Midbrain (tissue), 1 donor: ENCODE measurements around the gene PRMT7.

ENCODE experiments used
- DNase-seq: peaks from one replicate; lab custom pipeline; 2025; lab: John Stamatoyannopoulos, UW

Gene PRMT7

GRCh38 chr16:68363658-68364521 is 53.1 kb downstream of the PRMT7 start:
- no peak for DNase-seq

DNA sequence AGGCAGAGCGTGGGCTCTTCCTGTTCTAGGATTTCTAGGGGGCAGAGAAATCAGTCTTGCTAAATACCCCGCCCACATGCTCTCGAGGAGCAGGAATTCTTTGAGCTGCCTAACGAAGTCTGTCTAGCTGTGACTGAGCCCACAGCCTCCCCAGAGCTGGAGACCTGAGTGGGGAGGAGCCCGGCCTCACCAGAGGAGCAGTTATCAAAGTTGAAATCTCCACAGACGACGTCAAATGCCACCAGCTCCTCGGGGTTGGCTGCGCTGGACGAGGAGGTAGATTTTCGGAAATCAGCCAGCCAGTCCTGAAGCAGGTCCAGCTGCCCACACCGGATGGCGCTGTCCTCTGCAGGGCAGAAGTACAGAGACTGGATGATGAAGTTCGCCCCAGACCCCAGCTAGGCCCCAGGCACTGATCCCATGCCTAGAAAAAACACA is 53.8 kb downstream of the PRMT7 start:
- no peak for DNase-seq

DNA sequence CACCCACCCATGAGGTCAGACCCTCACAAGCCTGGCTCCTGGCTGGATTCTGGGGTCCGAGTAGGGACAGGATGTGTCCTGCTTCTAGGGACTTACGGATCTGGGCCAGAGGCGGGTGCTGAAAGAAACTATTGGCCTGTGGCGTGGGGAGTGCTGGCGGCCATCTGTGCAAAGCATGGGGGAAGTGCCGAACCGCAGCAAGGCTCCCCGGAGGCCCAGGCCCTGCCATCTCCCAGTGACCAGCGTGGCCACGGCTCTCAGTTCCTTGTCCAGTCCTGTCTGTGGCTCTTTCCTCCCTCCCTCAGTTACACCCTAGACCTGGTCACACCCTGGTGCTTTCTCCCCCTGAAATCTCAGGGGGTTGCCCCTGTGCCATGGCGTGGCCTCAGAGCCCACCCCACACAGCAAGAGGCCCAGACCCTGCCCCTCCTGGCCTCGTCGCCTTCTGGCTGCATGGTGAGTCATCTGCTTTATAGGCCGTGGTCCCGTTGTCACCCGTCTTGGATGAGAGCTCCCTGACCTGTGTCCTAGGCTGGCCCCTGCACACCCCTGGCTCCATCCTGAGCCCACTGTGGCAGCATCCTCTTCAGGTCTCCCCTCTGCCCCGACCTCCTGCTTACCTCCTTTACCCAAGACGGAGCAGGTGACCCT is 54.5 kb downstream of the PRMT7 start:
- DNase-seq, result no peak

DNA sequence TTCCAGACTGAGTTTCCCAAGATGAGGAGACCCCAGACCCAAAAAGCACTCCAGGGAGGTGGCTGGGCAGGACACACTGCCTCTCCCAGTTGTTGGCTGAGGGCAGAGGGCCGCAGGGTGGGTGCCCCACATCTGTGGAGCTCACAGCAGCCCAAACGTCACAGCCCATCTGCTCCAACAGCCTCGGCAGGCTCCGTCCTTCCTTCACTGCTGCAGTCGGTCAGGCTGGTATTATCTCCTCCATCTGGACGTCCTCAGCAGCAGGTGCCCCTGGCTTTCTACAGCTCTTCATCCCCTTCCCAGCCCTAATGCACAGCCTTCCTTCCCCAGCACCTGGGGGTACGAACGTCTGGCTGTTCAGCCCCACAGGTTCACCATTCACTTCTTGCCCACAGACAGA is 55.2 kb downstream of the PRMT7 start:
- DNase-seq, result no peak

GRCh38 chr16:68367030-68367429 is 56.2 kb downstream of the PRMT7 start:
- no peak for DNase-seq

- no peak for DNase-seq
Measured at GRCh38 chr16:68367440-68367839, 56.6 kb downstream of the PRMT7 start.

DNA sequence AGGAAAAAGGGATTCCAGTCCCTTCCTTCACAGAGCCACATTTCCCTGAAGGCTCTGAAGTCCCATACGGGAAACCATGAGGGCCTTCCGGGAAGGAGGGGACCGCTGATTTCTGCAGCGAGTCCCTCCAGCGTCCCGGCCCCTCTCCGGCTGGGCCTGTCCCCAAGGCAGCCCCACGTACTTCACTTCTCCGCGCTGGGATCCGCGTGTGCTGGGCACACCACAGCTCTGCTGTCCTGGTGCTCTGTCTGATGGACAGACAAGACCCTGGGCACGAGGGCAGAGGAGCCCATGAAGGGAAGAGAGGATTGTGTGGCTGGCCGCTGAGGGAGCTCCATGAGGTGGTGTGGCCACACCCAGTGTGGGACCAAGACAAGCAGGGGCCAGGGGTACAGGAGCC is 57.1 kb downstream of the PRMT7 start:
- no peak for DNase-seq

DNA sequence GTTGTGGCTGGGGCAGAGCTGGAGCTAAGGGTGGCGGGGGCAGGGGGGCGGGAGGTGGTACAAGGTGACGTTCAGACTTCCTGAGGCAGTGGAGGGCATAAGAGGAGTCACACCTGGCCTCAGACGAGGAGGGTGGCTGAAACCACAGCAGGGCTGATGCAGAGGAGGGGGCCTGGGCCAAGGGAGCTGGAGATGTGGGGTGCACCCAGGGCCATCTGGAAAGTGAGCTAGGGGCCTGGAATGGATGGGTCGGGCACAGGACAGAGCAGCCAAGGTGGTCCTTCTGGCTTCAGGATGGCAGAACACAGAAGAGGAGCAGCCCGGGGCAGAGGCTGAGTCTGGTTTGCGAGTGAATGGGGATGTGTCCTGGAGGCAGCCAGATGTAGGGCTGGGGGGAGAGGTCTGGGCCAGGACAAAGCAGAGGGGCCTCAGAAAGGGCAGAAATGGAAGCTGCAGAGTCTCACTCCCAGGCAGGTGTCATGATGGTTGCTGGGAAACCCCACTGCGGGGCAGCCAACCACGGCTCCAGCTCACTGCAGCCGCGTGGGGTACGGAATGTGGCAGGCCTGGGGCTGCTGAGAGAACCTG is 57.6 kb downstream of the PRMT7 start:
- DNase-seq, result no peak

GRCh38 chr16:68369168-68369567 is 58.3 kb downstream of the PRMT7 start:
- no peak for DNase-seq

- DNase-seq, result no peak
Measured at GRCh38 chr16:68369697-68370580, 59.1 kb downstream of the PRMT7 start.

DNA sequence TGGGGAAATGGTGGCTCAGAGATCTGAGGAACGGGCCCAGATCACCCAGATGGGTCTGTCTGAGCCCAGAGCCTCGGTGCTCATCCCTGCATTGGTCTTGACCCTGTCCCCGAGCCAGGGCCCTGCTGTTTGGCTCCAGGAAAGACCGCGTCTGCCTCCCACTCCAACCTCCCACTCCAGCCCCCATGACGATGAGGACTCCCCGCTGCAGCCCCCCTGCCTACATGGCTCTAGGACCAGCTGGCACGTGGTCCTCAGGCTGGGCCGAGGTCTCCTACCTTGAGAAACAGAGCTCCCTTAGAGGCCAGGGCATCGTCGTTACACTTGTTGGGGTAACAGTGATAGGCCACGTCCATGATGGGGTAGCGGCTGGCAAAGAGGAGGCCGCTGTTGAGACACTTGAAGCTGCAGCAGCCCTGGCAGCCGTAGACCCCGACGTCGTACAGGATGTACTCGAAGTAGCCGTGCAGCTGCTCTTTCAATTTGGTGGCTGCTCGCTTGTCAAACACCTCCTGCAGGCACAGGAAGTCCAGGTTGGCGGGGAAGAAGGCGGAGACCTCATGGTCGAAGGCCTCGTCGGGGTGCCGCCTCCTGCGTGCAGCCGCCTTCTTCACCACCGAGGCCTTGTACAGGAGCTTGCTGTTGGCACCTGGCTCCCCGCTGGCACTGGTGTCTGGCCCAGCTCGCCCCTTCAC is 59.9 kb downstream of the PRMT7 start:
- DNase-seq, result no peak

GRCh38 chr16:68371276-68371651 is 60.4 kb downstream of the PRMT7 start:
- no peak for DNase-seq

DNA sequence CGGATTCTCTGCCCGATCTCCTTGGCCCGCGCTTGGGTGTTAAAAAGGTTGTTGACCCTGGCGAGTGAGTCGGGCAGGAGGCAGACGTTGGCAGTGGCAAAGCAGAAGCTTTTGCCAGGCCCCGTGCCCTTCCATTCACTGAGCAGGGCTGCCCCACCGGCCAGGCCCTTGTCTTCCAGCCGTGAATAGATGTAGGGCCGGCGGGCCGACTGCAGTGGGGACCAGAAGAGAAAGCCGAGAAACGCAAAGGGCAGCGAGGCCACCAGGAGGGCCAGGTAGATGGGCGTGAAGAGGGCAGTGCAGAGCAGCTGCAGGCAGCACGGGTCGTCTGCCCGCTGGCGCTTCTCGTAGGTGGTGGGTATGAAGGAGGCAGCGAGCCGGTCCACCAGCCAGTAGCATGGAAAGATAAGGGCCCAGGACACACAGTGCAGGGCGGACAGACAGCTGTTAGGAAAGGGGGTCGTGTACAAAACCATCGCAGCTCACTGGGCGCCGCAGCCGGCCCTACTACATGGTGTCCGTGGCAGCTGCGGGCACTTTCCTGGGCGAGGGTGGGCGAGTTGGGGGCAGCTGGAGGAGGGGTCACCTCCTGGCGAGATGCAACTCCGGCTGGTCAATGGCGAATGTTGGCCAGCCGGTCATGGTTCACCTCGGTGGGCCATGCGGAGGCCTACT is 61.0 kb downstream of the PRMT7 start:
- no peak for DNase-seq

- no peak for DNase-seq
Measured at GRCh38 chr16:68372381-68372720, 61.5 kb downstream of the PRMT7 start.

DNA sequence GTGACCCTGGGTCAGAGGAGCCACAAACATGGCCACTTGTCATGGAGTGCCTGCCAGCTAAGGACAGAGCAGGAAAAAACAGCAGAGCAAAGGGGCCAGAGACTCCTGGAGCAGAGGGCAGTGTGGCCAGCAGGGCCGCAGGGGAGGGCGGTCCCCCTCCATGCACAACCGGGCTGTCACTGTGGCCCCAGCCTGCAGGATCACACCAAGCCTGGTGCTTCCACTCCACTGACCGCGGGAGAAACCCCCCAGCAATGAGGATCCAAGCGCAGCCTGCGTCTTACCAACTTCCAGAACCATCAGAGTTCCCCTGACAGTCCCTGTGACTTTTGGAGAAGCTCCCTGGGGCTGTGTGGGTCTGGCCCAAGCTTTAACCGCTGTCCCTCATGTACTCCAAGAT is 62.0 kb downstream of the PRMT7 start:
- no peak for DNase-seq

DNA sequence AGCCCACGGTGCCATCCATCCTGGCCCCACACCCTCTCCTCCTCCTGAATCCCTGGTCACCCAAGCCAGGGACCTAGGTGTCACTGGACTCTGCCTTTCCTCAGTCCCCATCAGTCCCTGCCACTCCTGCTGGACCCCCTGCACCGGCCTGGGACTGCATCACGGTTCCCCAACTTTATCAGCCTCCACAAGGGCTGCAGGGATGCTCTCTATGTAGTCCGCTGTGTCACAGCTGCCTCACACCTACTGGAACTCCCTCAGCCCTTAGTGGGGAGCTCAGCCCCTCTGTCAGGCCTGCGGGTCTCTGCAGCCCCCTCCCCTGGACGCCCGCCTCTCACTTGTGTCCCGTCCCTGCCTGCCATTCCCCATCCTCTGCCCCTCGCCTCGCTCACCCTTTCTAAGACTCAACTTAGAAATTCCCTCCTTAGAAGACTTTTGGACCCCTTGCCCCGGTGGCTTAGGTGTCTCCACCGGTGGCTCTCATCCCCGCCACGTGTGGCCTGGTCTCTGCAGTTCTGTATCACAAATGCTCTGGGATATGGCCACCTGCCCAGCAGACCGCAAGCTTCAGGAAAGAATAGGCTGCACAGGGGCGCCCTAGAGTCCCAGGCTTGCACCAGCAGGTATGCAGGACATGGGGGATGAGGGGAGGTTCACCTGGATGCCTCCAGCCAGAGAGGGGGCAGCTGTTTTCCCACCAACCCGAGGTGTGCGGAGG is 62.9 kb downstream of the PRMT7 start:
- no peak for DNase-seq

DNA sequence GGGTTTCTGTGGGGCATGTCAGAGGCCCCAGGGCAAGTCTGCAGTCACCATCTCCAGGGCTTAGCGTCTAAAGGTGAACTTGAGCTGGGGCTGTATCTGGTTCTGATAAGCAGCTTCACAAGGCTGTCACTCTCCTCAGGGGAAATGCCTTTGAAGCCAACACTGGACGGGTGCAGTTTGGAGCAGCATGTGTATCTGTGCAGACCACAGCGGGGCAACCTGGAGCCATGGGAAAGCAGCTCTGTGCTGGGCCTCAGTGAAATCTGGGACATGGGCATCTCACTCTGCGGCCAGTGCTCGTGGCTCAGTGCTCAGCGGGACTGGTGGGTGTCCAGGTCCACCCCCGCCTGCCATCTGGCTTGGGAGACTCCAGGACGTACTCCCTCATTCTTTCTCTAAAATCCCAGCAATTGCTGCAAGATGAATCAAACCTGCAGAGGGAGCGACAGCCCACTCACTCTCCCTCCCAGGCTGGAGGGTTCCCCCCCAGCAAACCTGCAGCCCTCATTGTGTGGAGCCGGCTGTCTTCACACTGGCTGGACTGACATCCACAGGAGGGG is 63.5 kb downstream of the PRMT7 start:
- no peak for DNase-seq

DNA sequence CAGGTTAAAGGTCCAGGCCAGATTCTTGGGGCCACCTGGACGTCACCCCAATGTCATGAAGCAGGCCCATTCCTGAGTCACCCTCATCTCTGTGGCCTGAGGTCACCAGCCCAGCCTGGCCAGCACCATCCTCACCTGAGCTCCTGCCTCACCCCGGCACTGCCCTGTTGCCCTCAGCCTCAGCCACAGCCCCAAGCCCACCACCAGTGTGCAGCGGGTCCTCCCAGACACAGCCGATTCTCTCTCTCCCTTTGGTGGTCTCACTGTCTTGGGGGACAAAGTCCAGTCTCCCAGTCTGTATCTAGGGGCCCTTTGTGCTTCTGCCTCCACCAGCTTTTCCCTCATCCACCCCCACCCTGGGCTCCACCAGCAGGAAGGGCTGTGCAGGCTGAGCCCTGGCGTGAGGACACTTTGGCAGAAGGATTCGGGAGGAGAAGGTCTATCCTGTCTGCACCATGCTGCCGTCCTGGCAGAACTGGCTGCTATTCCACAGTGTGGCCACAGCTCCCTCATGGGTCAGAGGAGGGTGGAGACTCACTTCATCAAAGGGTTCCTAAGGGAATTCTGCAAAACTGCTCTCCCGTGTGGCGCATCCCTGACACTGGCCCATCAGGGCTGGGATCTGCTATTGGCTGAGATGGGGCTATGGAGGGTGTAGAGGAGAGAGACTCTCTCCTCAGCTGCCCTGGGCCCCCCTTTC is 64.3 kb downstream of the PRMT7 start:
- DNase-seq, result no peak

DNA sequence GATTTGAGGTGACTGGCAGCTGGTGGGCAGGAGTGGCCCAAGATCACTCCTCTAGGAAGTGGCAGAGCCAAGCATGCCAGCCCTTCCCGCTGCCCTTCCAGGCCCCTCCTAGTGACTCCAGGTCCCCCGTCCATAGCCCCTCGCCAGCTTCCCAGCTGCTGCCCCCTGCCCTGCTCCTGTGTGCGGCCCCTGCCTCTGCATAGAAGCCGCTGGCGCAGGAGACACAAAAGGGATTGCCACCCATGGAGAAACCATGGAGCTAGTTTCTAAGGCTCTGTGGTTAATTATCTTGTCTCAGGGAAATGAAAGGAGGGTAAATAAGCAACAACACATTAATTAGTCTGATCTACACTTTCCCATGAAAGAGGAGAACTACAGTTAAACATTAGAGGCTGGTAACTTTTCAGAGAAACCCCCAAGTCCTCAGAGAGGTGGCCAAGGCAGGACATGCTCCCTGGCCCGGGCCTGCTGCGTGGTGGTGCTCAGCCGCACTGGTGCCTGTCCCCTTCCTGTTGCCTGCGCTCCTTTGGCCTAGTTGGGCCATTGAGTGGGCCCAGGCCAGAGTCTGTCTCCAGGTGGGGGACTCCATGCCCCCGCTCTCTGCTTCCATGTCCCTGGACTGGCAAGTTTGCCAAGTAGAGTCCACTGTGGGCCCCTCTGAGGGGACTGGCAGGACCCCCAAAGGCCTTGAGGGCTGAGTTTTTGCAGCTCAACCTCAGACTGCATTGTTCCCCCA is 65.2 kb downstream of the PRMT7 start:
- DNase-seq, result no peak
